Fibroblast of gingiva (primary cell): ENCODE data around the gene HOXC5.

Source experiments
- DNase-seq: peaks from one replicate; pipeline ENCODE4 v3.0.0-alpha.2; 2011; ENCODE audit warnings: low read depth

The HOXC5 gene

GRCh38 chr12:54047160-54047963, 14.5 kb downstream of the HOXC5 start:
- no peak for DNase-seq

GRCh38 chr12:54047964-54048303, 15.1 kb downstream of the HOXC5 start:
- no peak for DNase-seq

GRCh38 chr12:54048406-54049093, 15.7 kb downstream of the HOXC5 start:
- DNase-seq = no peak

- DNase-seq = no peak
These were observed 16.3 kb downstream of the HOXC5 start for GRCh38 chr12:54049108-54049507.

GRCh38 chr12:54050482-54050810, 17.6 kb downstream of the HOXC5 start:
- DNase-seq = no peak

- DNase-seq = no peak
These were observed 18.4 kb downstream of the HOXC5 start for GRCh38 chr12:54051026-54051842.

GRCh38 chr12:54051874-54052437, 19.1 kb downstream of the HOXC5 start:
- no peak for DNase-seq

- DNase-seq = no peak
These were observed 19.7 kb downstream of the HOXC5 start for GRCh38 chr12:54052438-54053002.

- DNase-seq = no peak
These were observed 20.3 kb downstream of the HOXC5 start for GRCh38 chr12:54053003-54053750.

GRCh38 chr12:54053751-54054741, 21.2 kb downstream of the HOXC5 start, which contains the start of gene HOXC4:
Gene HOXC4, plus strand, starts transcription at chr12:54053835. Its CDS starts 88 bp downstream, at chr12:54053923.
- DNase-seq = no peak

GRCh38 chr12:54054742-54055194, 21.9 kb downstream of the HOXC5 start:
- no peak for DNase-seq

GRCh38 chr12:54055552-54055951, 22.7 kb downstream of the HOXC5 start:
- DNase-seq = no peak

- no peak for DNase-seq
These were observed 23.3 kb downstream of the HOXC5 start for GRCh38 chr12:54056110-54056509.

GRCh38 chr12:54058128-54058768, 25.4 kb downstream of the HOXC5 start:
- no peak for DNase-seq

- no peak for DNase-seq
These were observed 26.8 kb downstream of the HOXC5 start for GRCh38 chr12:54059668-54060067.

GRCh38 chr12:54060174-54060974, 27.5 kb downstream of the HOXC5 start:
- no peak for DNase-seq

- DNase-seq = no peak
These were observed 28.3 kb downstream of the HOXC5 start for GRCh38 chr12:54060975-54061778.

GRCh38 chr12:54065677-54066076, 32.8 kb downstream of the HOXC5 start:
- no peak for DNase-seq
